CD14-positive monocyte (primary cell): Measurements from ENCODE around the gene RBM25. TPM values are rescaled to one million over a fixed set of nuclear protein-coding genes. Genes with fewer than 3 reads are reported as not detected.

ENCODE experiments used
- DNase-seq, 3 donors: peaks; one replicate each; pipeline ENCODE4 v3.0.0-alpha.2; 2011 to 2022
- H2AFZ ChIP-seq: 2 replicates; pipeline ENCODE4 v1.6.0; 2012; ENCODE audit warnings: mild to moderate bottlenecking, low read depth, low read length, inconsistent platforms; ENCODE audit not compliant: insufficient read depth, poor library complexity, severe bottlenecking
- H3K27ac ChIP-seq, 2 donors: 1 replicate in 1 of 2; 2 replicates in 1 of 2; pipeline ENCODE4 v1.5.1; 2012 to 2013; ENCODE audit warnings: low read length in 2 of 2, control low read depth in 1 of 2, inconsistent platforms in 1 of 2, low read depth in 1 of 2, mild to moderate bottlenecking in 1 of 2
- H3K27me3 ChIP-seq, 2 donors: one replicate each; pipeline versions ENCODE4 v1.6.0 to v1.6.1; 2011 to 2013; ENCODE audit warnings: low read length in 2 of 2; ENCODE audit not compliant: control insufficient read depth in 2 of 2, insufficient read depth in 2 of 2
- H3K36me3 ChIP-seq, 2 donors: replicated peaks in 1 of 2; 1 replicate in 1 of 2; 2 replicates in 1 of 2; pipeline versions ENCODE4 v1.5.1 to v1.6.1; 2012 to 2013; ENCODE audit warnings: low read length in 2 of 2, control low read depth in 1 of 2, inconsistent platforms in 1 of 2, mild to moderate bottlenecking in 1 of 2; ENCODE audit not compliant: insufficient read depth in 2 of 2, control insufficient read depth in 1 of 2
- H3K4me1 ChIP-seq, 2 donors: 1 replicate in 1 of 2; 2 replicates in 1 of 2; pipeline versions ENCODE4 v1.5.1 to v1.6.1; 2012 to 2013; ENCODE audit warnings: low read length in 2 of 2, control low read depth in 1 of 2, inconsistent platforms in 1 of 2, mild to moderate bottlenecking in 1 of 2, moderate library complexity in 1 of 2; ENCODE audit not compliant: insufficient read depth in 2 of 2, control insufficient read depth in 1 of 2
- H3K4me2 ChIP-seq: replicated peaks from 2 replicates; pipeline ENCODE3; 2012; ENCODE audit warnings: low read length, moderate library complexity, mild to moderate bottlenecking; ENCODE audit not compliant: poor library complexity, severe bottlenecking; ENCODE audit errors: extremely low read depth
- H3K4me3 ChIP-seq, 3 experiments: fragments of 200-600 bp in 1 of 3; sonication (generic) in 1 of 3; replicated peaks in 1 of 3; 1 replicate in 2 of 3; 2 replicates in 1 of 3; pipeline ENCODE4 v1.5.1; 2011 to 2013; ENCODE audit warnings: low read length in 3 of 3, mild to moderate bottlenecking in 3 of 3, control low read depth in 2 of 3, low read depth in 2 of 3, inconsistent platforms in 1 of 3, moderate library complexity in 1 of 3
- H3K79me2 ChIP-seq: 2 replicates; pipeline ENCODE4 v1.6.0; 2012; ENCODE audit warnings: mild to moderate bottlenecking, control low read depth, inconsistent platforms, low read length, moderate library complexity; ENCODE audit not compliant: insufficient read depth
- H3K9ac ChIP-seq: 2 replicates; pipeline ENCODE4 v1.6.0; 2017; ENCODE audit warnings: low read length, mild to moderate bottlenecking; ENCODE audit not compliant: insufficient read depth, poor library complexity, severe bottlenecking
- H3K9me3 ChIP-seq, 2 donors: replicated peaks in 1 of 2; 1 replicate in 1 of 2; 2 replicates in 1 of 2; pipeline versions ENCODE4 v1.5.1 to v1.6.1; 2012 to 2013; ENCODE audit warnings: low read length in 2 of 2, control low read depth in 1 of 2; ENCODE audit not compliant: control insufficient read depth in 1 of 2, insufficient read depth in 1 of 2
- H4K20me1 ChIP-seq: 2 replicates; pipeline ENCODE4 v1.6.0; 2012; ENCODE audit warnings: mild to moderate bottlenecking, low read length, control low read depth, moderate library complexity; ENCODE audit not compliant: insufficient read depth
- H3K27ac Mint-ChIP-seq, 7 donors: one replicate each; pipeline ENCODE4 v1.8.0; 2020; ENCODE audit warnings: mild to moderate bottlenecking in 7 of 7, mixed read lengths in 7 of 7, moderate library complexity in 6 of 7, inconsistent platforms in 2 of 7
- H3K27me3 Mint-ChIP-seq, 3 donors: one replicate each; pipeline ENCODE4 v1.8.0; 2021 to 2022; ENCODE audit warnings: low read depth in 3 of 3, mild to moderate bottlenecking in 3 of 3, mixed read lengths in 3 of 3, moderate library complexity in 3 of 3, inconsistent platforms in 1 of 3
- H3K36me3 Mint-ChIP-seq, 2 donors: one replicate each; pipeline ENCODE4 v1.8.0; 2020; ENCODE audit warnings: mixed read lengths in 2 of 2, inconsistent platforms in 1 of 2, mild to moderate bottlenecking in 1 of 2
- H3K4me1 Mint-ChIP-seq: one replicate; pipeline ENCODE4 v1.8.0; 2020; ENCODE audit warnings: mild to moderate bottlenecking, mixed read lengths
- H3K4me3 Mint-ChIP-seq, 2 donors: one replicate each; pipeline ENCODE4 v1.8.0; 2020; ENCODE audit warnings: mild to moderate bottlenecking in 2 of 2, mixed read lengths in 2 of 2, moderate library complexity in 1 of 2
- H3K9me3 Mint-ChIP-seq, 7 donors: one replicate each; pipeline ENCODE4 v1.8.0; 2020 to 2022; ENCODE audit warnings: mixed read lengths in 7 of 7, mild to moderate bottlenecking in 6 of 7, moderate library complexity in 6 of 7, inconsistent platforms in 2 of 7
- CTCF ChIP-seq: fragments of 200-600 bp; IDR thresholded peaks from one replicate; pipeline ENCODE4 v1.8.0; 2022; ENCODE audit warnings: antibody characterized with exemption, mild to moderate bottlenecking
- WGBS: methylation state at CpG from one replicate; pipeline ENCODE4 v1.1.5; 2013; ENCODE audit warnings: missing lambda C conversion rate; ENCODE audit not compliant: insufficient coverage; 5-methylcytosine and 5-hydroxymethylcytosine counted together
- intact Hi-C, 2 donors: fragments of 100-400 bp; cut with micrococcal nuclease; formaldehyde crosslinking; loops; one replicate each; pipeline versions ENCODE4 v1.15.0 to v1.15.1; 2023
- polyA plus RNA-seq, 3 donors: library from polyadenylated mRNA; depleted of rRNA in 1 of 3; unstranded in 2 of 3; stranded (reverse) in 1 of 3; fragments of 300-500 nt in 2 of 3; fragments of >200 nt in 1 of 3; fragmentation: Illumina TruSeq in 2 of 3; gene quantifications; 1 replicate in 2 of 3; 2 replicates in 1 of 3; pipeline ENCODE4 v1.2.3, GENCODE V29; 2012 to 2021

Gene RBM25
- polyA plus RNA-seq, 3 donors: 15.6 to 46.5 (median 25.2) TPM

DNA sequence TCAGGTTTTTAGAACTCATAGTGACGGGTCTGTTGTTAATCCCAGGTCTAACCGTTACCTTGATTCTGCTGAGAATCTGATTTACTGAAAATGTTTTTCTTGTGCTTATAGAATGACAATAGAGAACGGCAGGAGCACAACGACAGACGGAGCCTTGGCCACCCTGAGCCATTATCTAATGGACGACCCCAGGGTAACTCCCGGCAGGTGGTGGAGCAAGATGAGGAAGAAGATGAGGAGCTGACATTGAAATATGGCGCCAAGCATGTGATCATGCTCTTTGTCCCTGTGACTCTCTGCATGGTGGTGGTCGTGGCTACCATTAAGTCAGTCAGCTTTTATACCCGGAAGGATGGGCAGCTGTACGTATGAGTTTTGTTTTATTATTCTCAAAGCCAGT lies 112.4 kb downstream of the RBM25 start:
- Mint-ChIP-seq H3K4me3 (no peak overlapping the region), H3K4me1 (no peaks in the 10 kb centered on the region)

DNA sequence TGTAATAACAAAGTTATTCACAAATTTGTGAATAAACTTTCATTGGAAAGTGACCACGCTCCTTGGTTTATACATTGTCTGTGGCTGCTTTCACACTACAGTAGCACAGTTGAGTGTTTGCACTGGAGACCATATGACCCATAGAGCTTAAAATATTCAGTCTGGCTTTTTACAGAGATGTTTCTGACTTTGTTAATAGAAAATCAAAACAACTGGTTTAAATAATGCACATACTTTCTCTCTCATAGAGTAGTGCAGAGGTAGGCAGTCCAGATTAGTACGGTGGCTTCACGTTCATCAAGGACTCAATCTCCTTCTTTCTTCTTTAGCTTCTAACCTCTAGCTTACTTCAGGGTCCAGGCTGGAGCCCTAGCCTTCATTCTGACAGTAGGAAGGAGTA lies 114.2 kb downstream of the RBM25 start:
- Mint-ChIP-seq H3K4me1 (peaks cover 18% of the 10 kb centered on the region), H3K27me3 (no peaks in the 10 kb centered on the region), H3K36me3 (peaks cover 88 to 96% of the 10 kb centered on the region in 2 donors), H3K4me3 (no peak overlapping the region), H3K9me3 (no peaks in the 10 kb centered on the region), H3K27ac (peak overlapping the region in 1 of 7 donors; percentile 55)
- Histone ChIP-seq H3K27me3 (no peaks in the 10 kb centered on the region), H3K4me3 (no peak overlapping the region), H3K4me1 (peaks cover 0 to 19% of the 10 kb centered on the region in 2 donors), H3K36me3 (peaks cover 96 to 97% of the 10 kb centered on the region in 2 donors), H4K20me1 (peaks cover 57% of the 10 kb centered on the region), H3K9ac (no peak overlapping the region), H3K9me3 (no peaks in the 10 kb centered on the region), H3K4me2 (no peak overlapping the region), H3K27ac (peak overlapping the region in 1 of 2 donors; percentile 26), H3K79me2 (peaks cover 38% of the 10 kb centered on the region), H2AFZ (no peak overlapping the region)
- DNase-seq: no peak
- no peak for TF ChIP-seq CTCF
- intact Hi-C loops: no loop called here
- 100% methylated on average over 1 of the region's 3 CpGs for WGBS

More for the DNA sequence above, 112.4 kb downstream of the RBM25 start:
- H3K27ac ChIP-seq: no peak overlapping the region
- no peaks in the 10 kb centered on the region for H3K9me3 ChIP-seq
- H3K36me3 ChIP-seq: peaks cover 94 to 100% of the 10 kb centered on the region in 2 donors
- no peak overlapping the region for H3K4me2 ChIP-seq
- H3K27me3 ChIP-seq: no peaks in the 10 kb centered on the region
- WGBS: 95% methylated on average over 6 of the region's 11 CpGs
- intact Hi-C loops: no loop called here
- peaks cover 75% of the 10 kb centered on the region for H4K20me1 ChIP-seq
- no peak for TF ChIP-seq CTCF
- H3K9me3 Mint-ChIP-seq: no peaks in the 10 kb centered on the region
- peaks cover 40% of the 10 kb centered on the region for H3K79me2 ChIP-seq
- H3K9ac ChIP-seq: no peak overlapping the region
- no peaks in the 10 kb centered on the region for H3K27me3 Mint-ChIP-seq
- H3K4me1 ChIP-seq: peaks cover 0 to 1% of the 10 kb centered on the region in 2 donors
- peaks cover 84 to 95% of the 10 kb centered on the region in 2 donors for H3K36me3 Mint-ChIP-seq
- no peak overlapping the region for H3K4me3 ChIP-seq
- DNase-seq: no peak
- no peak overlapping the region for H2AFZ ChIP-seq
- H3K27ac Mint-ChIP-seq: peak overlapping the region in 3 of 7 donors; percentile 37 to 41 (median 41)
